ENCODE results near the gene ADAM23.

Gene ADAM23

DNA sequence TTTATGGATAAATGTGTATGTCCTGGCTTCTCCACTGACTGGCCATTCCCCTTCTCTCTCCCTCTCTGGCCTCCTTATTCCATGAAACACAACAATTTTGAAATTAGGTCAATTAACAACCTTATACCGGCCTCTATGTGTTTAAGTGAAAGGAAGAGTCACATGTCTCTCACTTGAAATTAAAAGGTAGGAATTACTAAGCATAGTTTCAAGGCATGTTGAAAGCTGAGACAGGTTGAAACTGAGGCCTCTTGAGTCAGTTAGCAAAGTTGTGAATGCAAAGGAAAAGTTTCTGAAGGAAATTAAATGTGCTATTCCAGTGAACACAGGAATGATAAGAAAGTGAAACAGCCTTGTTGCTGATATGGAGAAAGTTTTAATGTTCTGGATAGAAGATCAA is 69.7 kb downstream of the ADAM23 start:
- no peak for DNase-seq

DNA sequence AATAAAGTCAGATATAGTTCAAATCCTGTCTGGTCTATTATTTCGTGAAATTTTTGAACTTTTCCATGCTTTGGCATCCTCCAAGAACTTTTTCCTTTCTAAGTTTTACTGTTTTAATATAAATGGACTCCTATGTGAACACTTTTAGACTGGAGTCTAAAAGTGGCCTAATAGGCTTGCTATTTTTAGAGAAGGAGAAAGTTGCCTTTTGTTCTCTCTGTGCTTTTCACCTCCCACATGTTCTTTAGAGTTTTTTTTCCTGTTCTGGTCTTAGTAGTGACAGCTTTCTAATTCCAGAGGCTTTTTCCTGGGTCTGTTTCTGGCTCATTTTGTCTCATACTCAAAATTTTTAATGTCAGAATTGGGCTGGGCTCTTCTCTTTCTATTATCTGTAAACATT is 72.2 kb downstream of the ADAM23 start:
- no peak for DNase-seq

DNA sequence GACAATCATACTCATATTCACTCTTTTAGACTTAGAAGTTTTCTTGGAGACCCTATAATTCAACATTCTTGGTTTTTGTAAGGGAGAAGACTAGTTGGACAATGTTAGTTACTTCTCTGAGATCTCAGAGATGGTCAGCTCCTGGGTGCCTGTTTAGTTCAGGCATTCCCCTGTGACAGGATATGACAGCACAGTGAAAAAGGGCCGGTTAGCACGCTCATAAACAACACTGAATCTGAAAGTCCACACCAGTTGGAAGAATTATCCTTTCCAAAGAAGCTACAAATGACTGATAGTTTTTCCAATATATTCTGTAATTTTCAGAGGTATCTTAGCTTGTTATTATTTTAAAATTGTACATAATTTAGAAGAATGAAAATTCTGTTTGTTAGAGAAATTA is 75.7 kb downstream of the ADAM23 start:
- DNase-seq: no peak

DNA sequence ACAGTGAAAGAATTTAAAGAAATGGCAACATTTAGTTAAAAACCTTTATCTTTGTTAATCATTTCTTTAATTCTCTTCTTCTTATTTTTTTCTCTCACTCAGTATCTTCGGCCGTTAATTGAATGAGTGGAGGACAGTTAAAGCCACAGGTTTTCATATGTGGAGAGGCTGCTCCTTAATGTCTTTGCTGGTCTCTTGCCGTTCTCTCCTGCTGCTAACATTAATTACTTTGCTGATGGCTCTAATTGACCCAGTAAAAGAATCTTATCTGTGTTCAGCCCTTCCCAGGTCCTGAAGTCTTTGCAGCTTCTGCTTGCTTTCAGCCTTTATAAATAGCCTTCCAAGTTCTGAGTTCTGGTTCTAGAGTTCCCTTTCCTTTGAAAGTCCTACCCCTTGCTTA is 77.1 kb downstream of the ADAM23 start:
- DNase-seq: no peak

DNA sequence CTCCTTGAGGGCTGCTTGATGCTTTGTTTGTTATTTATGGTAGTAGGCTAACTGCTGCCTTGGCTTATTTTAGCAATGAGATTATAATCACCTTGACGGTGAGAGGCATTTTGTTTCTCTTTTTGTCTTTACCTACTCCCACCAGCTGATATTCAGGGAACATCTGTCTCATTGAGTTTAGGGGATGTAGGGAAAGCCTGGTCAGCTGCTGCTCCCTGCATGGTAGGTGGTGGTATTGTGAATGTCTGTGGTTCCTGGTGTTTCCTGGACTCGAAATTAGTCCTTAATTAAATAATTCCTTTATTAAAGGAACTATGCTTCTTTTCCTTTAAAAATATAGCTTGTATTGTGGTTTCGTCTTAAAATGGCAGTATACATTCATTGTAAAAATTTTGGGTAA is 77.8 kb downstream of the ADAM23 start:
- DNase-seq: no peak

DNA sequence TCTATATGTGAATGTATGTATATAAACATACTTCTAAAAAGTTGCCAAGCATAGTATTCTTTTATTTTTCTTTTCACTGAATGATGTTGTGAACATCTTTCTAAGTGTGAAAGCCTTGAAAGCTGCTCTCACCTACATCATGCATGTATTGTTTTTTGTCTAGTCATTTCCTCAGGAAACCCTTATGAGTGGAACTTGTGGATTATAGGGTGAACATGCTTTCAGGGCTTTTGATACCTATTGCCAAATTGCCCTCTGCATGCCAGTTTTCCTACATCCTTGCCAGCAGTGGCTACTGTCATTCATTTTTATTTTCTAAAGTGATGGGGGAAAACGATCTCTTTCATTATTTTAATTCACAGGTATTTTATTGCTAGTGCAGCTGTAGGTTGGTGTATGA is 78.3 kb downstream of the ADAM23 start:
- no peak for DNase-seq

DNA sequence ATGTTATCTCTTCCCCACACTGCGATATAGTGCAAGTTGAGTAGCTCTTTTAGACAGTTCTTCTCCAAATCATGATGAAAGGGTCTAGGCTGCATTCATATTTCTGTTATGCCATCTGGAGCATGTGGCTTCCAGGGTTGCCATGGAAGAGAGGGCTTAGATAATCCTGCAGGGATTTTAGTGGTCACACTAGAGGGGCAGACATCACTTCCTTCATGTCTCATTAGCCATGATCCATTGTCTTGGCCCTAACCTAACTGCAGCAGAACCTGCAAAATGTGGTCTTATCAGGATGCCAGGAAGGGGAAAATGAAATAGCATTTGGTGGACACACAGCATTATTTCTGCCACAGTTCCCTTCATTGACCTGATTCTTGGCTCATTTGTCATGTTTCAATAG is 83.1 kb downstream of the ADAM23 start:
- no peak for DNase-seq

DNA sequence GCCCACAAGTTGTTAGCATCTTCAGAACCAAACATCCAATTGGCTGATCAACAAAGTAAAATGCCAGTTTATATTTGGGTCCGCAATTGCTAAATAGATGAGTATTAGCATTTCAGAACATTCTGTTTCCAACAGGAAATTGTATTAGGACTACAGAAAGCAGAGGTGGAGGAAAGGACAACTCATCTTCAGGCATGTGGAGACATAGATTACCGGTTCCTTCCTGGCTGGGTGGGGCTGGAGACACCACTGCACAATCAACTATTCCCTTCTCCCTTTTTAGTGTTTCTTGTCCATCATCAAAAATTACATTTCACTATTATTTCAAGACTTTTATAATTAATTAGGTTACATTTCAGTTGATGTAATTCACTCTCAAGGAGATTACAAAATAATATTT is 83.8 kb downstream of the ADAM23 start:
- no peak for DNase-seq

DNA sequence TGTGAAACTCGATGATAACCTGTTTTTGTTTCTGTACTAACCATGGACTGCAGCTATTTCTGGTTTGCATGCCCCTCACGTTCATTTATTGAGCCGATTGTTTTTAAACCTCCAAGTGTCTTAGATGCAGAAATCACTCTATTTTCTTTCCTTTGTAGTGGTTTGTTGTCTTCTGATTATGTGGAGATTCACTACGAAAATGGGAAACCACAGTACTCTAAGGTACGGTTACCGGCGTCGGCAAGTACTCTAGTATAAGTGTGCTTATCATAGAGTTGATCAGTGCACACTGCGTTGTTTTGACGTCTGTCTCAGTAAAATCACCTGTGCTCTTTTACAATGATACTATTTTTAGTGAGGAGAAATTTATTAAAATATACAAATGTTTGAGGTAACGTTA is 87.4 kb downstream of the ADAM23 start:
- no peak for DNase-seq

DNA sequence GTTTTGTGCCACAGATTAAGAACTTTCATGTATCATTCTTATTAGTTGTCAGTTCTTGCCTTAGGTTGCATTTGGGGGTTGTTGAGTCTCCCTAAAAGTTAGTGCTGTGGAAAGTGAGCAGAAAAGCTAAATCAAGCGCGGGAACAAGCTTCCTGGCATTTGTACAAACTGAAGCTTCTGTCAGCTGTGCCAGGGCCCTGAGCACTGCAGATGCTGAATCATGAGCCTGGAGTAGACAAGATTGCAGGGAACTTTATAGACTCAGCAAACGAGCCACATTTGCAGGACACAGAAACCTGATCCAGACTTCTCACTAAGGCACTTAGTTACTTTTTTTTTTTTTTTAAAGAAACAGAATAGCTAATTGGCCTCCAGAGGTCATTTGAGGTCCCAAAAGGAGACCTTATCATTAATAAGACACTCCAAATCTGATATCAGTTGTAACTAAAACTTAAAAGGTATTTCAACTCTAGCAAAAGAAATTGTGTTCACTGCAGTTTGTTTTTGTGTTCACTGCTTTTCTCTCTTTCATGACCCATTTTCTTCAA is 88.7 kb downstream of the ADAM23 start:
- DNase-seq: no peak

DNA sequence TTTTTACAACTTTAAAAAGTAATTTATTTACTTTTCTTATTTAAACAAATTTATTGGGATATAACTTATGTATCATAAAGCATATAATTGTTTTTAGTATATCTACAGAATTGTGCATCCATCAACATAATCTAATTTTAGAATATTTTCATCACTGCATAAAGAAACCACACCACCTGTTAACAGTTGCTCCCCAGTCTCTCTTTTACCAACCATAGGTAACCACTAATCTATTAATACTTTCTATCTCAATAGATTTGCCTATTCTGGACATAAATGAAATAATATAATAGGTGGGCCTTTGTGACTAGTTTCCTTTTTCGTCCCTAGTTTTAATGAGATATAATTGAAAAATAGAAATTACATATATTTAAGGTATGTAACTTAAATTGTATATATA is 90.6 kb downstream of the ADAM23 start:
- DNase-seq: no peak

DNA sequence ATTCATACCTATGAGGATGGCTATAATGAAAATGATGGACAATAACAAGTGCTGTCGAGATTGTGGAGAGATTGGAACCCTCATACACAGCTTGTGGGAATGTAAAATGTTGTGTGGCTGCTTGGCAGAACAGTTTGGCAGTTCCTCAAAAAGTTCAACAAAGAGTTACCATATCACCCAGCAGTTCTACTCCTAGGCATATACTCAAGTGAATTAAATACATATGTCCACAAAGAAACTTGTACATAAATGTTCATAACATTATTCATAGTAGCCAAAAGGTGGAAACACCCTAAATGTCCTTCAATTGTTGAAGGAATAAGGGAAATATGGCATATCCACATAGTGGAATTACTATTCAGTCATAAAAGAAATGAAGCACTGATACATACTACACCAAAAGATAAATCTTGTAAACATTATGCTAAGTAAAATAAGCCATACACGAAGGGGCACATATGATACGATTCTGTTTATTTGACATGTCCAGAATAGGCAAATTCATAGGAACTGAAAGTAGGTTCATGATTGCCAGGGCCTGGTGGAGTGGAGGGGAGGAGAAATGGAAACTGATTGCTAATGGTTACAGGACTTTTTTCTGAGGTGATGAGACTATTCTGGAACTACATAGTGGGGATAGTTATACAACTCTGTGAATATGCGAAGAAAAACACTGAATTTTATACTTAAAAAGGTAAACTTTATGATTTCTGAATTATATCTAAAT is 92.1 kb downstream of the ADAM23 start:
- no peak for DNase-seq

DNA sequence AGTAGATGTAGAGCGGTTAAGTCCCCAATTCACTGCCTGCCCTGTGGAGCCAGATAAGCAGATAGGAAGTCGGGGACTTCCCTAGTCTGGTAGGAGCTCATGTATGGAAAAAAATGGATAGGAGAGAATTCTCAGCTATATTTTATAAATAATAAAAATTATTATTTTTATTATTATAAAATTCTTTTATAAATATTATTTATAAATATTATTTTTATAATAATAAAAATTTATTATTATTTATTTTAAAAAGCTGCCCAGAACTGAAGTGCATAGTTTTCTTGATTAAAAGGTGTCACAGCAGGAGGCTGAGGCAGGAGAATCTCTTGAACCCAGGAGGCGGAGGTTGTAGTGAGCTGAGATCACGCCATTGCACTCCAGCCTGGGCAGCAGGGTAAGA is 97.4 kb downstream of the ADAM23 start:
- DNase-seq: no peak

DNA sequence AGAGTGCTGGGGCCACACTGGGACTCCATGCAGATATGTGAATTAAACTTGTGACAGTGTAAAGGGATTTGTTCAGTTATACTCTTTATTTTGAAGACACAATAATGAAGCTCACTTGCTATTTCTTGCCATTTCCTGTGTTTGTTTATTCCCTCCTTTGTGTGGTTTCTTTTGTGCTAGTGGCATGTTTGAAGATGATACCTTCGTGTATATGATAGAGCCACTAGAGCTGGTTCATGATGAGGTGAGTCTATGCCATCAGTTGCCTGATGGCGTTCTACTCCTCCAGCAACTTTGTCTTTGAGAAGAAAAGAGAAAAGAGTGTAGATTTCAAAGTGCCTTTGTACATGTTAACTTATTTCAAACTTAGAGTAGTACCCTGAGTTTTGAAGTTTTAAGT is 99.7 kb downstream of the ADAM23 start:
- DNase-seq: no peak

DNA sequence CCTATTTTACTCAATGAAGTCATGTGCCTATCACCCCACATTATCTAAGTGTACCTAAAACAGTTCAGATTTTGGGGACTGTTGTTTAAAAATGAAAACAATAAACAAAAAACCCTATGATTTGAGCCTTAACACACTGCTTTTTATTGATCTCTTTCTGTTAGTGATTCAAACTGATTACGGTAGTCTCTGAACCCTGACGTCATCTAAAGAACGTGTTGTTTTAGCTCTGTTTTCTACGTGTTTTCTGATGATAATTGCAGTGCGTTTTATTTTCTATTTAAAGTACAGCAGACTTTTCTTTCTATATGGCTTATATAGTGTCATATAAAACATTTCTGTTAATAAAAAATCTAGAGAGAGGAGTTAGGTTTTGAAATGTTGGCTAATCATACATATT is 105.1 kb downstream of the ADAM23 start:
- no peak for DNase-seq

DNA sequence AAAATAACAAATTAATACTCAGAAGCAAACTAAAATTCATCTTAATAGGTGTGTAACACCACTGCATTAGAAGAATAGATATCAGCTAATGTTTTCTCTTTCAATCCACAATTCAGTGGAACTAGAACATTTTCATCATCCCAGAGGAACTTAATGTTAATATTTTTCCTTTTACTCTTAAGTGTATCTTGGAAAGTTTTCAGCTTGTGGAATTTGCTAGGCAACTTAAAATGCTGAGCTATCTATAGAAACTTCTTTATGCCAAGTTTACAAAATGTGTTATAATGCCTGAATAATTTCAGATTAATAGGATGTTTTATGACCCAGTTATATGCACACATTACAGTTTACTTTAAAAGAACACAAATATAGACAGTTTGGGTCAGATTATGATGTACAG is 112.4 kb downstream of the ADAM23 start:
- no peak for DNase-seq

DNA sequence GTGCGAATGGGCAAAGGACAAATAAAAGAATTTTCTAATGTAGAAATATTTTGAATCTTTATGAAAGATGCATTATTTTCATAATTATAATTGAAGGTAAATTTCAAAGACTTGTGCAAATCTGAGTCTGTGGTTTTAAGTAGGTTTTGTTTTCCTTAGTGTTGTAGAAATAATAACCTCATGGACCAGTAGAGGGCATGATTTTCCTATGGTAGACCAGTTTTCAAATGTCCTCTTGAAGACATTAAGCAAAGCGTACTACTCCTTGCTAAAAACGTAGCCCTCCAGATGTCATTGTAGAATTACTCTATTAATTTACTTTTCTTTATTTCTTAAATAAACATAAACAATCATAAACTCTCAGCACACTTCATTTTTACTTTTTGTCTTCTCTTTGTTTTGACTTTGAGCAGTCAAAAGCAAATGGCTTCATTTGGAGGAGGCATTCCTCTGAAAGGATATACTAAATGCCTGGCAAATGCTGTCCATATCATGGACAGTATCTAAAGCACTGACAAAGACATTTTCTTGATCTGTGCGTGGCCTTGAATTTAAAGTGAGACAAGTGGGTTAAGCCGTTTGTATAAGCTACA is 113.1 kb downstream of the ADAM23 start:
- no peak for DNase-seq

DNA sequence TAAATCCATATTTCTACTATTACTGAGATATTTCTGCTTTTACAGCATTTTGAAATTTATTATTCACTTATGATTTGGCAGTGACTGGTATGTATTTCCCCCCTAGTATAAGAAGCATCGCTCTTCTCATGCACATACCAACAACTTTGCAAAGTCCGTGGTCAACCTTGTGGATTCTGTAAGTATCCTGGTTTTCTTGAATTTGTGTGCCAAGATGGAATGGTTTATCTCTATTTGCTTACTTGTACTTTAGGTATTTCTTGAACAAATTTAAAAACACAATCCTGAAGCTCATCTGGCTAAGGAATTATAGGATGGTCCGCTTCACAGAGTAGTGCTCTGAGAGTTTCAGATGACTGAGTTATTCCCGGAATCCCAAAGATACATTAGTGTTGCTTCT is 114.0 kb downstream of the ADAM23 start:
- no peak for DNase-seq

DNA sequence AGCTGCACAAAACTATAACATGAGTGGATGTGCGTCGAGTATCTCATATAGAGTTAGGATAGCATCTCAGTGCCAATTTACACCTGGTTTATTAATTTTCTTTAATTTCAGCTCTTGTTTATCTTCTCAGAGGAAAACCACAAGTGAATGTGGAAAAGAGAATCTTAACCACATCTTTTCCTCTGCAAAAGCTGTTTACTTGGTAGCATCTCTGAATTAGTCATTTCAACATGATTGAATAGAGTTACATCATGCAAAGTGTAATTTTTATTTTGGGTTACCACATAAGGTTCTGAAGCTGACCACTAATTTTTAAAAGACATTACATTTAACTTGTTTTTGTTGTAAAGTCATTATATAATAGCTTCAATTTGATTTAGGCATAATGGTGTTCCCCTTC is 115.2 kb downstream of the ADAM23 start:
- DNase-seq: no peak

DNA sequence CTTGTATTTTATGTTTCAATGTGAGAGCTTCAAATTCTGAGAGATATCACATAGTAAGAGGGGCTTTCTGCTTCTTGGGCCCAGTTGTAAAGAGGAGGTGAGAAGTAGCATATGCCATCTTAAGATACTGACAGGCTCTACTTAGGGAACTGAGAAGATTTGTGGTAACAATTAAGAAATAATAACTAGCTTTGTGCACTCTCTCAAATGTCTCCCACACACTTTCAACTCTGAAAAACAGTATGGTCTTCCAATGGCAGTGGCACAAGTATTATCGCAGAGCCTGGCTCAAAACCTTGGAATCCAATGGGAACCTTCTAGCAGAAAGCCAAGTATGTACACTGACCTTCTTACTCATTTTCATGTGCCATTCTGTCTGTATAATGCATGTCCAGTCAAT is 118.6 kb downstream of the ADAM23 start:
- no peak for DNase-seq

DNA sequence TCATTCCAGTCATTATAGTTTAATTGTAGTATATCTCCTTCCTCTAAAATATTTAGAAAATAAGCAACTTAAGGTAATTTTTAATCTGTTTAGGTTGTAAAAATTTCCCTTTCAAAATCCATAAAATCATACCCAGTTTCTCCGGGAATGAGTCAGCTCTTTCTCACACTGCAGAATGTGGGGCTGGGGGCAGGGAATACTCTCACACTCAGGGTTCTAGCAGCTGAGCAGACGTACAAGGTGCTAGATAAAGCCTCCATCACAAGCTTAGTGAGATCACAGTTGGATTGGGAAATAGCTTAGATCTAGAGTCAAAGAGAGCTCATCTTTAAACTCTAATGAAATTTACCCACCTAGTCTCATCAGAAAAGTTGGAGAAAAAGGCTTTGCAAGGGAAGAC is 119.0 kb downstream of the ADAM23 start:
- DNase-seq: no peak

DNA sequence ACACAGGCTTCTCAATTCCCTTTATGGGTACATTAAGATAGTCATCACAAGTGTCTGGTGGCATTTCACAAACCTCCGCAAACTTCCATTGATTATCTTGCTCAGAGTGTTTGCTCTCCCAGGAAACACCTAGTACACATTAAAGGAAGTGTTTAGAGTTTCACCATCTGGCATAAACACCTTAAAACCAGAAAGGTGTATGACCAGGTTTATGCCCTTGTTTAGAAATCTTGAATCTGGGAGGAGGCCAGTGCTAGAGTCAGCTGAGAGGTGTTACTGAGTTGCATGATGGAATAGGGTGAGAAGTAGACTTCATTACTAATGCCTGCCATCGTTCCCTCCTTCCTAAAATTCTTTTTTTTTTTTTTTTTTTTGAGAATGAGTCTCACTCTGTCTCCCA is 120.0 kb downstream of the ADAM23 start:
- no peak for DNase-seq

DNA sequence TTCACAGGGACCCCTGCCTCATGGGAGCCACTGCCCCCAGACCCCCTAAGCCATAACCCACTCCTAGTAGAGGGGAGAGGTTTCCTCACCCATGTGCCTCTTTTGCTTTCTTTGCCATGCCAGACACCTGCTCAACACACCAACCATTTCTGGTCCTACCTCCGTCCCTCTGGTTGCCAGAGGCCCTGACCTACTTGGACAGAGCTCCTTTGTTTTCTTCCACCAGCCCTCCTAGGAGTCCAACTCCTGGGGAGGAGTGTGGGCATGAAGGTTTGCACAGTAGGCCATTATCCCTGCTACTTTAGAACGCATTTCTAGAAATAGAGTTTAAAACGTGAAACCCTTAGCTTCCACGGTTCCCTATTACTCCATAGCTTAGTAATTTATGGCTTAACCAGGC is 122.3 kb downstream of the ADAM23 start:
- DNase-seq: no peak

DNA sequence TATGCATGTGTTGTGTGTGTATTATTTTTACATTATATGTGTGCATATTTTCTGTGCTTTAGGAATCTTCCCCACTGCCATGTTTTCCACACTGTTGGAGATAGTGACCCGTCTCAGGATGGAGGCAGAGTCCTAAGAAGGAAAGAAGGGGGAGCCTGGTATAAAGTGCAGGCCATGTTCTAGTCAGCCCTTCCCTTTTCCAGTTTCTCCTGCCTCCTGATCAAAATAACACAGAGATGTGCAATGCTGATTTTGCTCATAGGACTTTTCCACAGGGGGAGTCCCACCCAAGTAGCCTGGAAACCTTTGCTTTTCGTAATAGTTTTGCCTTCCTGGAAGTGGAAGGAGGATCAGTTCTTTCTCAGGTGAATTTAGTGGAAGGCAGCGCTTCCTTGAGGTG is 126.1 kb downstream of the ADAM23 start:
- no peak for DNase-seq

DNA sequence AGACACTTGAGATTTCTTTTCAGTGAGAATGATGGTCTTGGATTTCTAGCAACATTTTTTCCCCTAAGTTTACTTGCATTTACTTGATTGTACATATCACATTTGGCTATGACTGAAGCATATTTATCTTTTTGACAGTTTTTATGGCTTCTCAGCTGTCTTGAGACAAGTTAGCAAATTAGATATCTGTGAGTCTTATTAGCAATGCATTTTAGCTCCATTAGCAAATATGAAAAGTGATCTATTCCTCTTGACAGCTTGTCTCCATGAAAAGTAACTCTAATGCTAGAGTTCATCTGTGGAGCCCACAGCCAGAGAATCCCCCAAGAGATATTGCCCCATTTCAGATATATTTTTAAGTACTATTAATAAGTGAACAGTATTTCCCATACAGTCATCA is 126.9 kb downstream of the ADAM23 start:
- no peak for DNase-seq
